ENCODE measurements around the gene DPYSL3.

DNA sequence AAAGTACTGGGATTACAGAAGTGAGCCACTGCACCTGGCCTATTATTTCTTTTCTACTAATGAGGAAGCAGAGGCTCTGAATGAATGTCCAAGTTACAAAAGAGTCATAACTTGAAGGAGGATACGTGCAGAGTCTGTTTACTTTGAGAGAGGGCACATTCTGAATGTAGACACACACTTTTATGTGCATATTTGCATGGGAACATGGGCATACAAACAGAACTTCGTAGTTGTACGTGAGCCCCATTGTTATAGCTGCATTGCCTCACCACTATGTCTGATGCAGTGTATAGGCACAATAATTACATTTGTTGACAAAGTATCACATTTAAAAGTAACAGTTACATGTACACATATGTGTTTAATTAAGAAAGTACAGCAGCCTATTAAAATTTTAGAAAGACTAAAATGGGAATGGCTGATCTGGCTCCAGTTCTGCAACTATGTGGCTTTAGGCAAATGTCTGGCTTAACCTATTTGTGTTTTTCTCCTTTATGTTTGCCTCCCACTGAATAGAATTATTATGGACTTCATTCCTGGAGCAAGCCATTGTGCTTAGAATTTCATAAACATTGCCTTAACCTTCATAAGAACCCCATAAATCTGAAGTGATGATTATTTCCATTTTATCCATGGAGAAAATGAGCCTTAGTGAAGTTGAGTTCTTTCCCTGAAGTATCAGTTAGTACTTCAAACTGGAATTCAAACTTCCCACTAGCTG lies 3.0 kb upstream of the DPYSL3 start:
- TF ChIP-seq POLR2A (IDR thresholded peaks at IDR 0.05) (no peak), CTCF (IDR thresholded peaks at IDR 0.05) (no peak)
